ENCODE measurements around the gene LRRK1.

LRRK1 gene

DNA sequence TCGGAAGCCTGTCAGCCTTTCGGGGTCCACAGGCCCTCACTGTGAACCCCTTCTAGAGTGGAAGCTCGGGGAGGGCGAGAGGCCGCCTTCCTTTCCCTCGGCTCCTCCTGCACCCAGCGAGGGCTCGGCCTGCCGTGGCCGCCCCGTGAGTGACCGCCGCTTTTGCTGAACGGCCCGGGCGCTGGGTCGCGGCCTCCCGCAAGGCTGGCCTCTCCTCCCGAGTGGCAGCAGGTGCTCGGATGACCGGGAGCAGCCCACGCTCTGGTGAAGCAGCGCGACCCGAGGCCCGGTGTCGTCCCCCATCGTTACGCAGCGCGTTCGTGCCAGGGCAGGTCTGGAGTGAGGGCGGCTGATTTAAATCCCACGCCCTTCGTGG is 53.8 kb downstream of the LRRK1 start:
- DNase-seq (ENCODE audit: low spot score): no peak

DNA sequence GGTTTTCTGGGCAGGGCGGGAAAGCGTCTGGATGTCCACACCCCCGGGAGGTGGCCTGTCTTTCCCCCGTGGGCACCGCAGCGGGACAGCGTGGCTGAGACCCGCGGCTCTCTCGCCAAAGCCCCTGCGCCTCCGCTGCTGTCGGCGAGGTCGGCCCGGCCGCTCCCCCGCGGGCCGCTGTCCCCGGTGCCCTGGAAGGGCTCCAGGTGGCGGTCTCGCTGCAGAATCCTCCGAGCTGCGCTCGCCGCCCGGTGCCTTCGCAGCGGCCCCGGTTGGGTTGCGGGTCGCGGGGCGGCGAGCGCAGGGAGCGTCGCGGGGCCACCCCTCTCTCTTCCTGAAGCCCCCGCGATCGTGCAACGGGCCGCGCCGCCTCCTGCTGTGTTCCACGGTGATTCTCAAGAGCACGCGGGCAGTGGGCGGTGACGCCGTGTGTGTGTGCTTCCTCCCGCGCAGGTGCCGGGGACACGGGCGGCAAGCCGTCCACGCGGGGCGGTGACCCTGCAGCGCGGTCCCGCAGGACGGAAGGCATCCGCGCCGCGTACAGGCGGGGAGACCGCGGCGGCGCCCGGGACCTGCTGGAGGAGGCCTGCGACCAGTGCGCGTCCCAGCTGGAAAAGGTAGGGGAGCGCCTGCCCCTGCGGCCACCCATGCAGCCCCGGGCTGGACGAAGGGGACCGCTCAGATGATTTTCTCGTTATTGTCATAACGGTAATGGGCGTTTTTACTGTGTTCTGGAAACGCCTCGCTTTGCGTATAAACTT is 54.4 kb downstream of the LRRK1 start:
- DNase-seq (ENCODE audit: low spot score): no peak

DNA sequence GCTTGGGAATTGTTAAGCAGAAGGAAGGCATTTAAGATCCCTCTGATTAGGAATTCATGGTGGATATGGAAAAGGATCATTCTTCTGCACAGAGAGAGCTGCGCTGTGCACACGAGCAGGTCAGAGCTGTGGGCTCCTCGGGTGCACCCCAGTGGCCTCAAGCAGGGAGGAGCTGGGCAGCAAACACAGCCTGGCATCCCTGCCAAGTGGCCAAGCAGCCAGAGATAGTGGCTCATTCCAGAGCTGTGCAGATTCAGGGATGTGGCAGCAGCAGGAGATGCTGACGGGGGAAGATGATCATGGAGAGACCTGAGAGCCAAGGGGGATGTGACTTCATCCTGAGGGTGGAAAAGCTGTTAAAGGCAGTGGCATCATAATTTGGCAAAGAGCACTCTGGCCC is 55.9 kb downstream of the LRRK1 start:
- DNase-seq (ENCODE audit: low spot score): no peak

DNA sequence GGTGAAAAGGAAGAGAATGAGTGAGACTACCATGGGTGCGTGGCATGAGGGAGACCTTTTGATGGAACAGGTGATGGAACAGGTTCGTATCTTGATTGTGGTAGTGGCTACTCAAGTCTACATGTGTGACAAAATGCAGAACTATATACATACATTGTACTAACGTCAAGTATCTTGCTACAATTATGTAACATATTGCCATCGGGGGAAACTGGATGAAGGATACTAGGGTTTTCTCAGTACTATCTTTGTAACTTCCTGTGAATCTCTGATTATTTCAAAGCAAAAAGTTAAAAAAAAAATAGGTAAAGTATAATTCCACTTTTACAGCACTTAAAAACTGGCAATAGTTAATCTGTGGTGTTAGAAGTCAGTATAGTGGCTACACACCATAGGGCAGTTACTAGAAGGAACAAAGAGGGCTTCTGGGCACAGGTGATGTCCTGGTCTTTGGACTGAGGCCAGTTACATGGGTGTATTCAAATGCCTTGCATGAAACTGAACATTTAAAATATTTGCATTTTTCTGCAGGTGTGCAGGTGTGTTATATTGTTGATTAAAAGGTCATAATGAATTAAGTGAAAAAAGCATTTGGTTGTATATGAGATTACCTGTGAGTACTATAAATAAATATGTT is 61.4 kb downstream of the LRRK1 start:
- no peak for DNase-seq (ENCODE audit: low spot score)

DNA sequence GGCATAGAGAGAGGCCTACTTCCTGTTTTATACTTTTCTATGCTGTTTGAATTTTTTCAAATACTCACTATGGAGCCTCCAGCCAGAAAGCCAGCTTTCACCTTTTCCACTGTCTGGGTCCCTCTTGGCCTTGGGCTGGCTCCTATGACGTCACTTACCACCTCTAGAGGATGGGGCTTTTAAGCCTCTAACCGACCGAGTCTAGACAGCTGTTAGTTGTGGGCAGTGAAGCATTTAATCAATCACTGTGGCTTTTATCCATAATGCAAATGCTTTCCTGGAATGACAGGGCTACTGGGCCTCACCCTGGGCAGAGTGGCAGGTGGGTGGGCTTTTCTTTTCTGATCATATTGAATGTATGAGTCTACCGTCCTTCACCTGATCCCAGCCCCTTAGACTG is 61.9 kb downstream of the LRRK1 start:
- no peak for DNase-seq (ENCODE audit: low spot score)

DNA sequence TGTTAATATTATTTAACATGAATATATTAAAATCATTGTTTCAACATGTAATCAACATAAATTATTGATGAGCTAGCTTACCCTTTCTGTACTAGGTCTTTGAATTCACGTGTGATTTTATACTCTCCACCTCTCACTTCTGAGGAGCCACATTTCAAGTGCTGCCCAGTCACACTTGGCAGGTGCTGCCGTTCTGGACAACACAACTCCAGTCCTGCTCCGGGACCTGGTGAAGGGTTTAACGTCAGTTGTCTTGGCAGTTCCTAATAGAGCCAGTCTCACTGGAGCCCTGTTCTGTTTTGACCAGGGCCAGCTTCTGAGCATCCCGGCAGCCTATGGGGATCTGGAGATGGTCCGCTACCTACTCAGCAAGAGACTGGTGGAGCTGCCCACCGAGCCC is 64.1 kb downstream of the LRRK1 start:
- DNase-seq (ENCODE audit: low spot score): no peak

DNA sequence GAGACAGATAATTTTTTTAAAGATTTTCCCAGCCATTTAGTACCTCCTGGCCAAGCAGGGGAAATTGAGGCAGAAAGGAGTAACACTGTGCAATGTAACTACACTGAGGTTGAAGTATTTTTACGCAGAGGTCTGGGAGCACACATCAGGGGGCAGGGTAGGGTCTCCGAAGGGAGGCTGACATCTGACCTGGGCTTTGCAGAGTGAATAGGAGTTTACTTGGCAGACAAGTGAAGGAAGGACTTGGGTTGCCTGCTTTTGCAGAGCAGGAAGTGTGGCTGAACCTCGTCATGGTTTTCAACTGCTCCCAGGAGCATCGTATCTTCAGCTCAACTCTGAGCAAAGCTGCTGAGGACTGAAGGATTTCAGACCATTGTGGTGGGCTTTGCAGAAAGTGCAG is 66.2 kb downstream of the LRRK1 start:
- no peak for DNase-seq (ENCODE audit: low spot score)

DNA sequence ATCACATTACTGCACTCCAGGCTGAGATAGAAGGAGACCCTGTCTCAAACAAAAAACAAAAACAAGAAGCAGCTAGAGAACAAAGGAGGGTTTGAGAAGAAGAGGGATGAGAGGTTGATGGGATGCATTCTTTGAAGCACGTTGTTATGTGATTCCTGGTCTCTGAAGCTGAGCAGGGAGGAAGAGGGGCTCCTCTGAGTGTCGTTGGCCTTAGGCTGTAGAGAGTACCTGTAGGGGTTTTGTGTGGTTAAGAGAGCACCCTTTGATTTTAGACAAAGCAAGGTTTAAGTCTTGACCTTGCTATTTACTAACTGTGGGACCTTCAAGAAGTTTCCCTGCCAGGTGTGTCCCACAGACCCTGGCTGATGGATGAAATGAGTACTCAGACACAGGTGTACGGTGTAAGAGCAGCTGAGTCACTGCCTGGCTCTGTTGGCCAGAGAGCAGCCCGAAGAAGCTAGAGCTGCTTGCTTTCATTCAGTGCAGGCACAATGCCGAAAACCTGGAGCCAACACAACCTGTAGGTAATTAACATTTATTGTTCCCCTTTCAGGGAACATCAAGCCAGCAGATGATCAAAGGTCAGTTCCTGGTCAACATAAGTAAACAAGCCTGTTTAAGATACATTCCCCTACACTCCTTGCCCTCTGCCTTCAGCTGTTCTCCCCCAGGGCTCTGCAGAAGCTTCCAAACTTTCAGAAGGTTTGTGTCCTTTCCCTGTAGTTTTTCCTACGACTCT is 67.2 kb downstream of the LRRK1 start:
- DNase-seq (ENCODE audit: low spot score): no peak

DNA sequence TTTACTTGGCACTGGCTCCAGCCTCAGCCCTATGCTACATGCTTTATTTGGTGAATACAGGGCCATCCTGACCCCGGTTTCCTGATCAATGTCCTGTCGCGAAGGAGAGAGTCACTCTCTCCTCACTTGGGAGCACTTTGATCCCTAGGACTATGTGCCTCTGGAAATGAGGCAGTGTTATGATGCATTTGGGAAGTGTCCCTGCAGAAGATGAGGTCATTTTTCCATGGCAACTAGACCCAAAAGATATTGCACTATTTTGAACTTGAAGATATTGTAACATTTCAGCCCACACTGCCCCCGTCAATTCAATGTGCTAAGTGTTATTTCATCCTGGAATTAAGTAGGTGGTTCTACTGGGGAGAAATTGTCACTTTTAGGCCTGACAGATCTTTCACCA is 68.0 kb downstream of the LRRK1 start:
- no peak for DNase-seq (ENCODE audit: low spot score)

DNA sequence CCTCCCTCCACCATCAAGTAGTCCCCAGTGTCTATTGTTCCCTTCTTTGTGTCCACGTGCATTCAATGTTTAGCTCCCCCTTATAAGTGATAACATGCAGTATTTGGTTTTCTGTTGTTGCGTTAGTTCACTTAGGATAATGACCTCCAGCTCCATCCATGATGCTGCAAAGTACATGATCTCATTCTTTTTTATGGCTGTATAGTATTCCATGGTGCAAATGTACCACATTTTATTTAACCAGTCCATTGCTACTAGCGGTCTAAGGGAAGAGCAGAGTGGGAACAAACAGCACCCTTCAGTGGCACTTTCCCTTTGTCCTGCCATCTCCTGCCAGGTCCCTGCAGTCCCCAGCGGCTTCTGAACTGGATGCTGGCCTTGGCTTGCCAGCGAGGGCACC is 69.1 kb downstream of the LRRK1 start:
- DNase-seq (ENCODE audit: low spot score): no peak

DNA sequence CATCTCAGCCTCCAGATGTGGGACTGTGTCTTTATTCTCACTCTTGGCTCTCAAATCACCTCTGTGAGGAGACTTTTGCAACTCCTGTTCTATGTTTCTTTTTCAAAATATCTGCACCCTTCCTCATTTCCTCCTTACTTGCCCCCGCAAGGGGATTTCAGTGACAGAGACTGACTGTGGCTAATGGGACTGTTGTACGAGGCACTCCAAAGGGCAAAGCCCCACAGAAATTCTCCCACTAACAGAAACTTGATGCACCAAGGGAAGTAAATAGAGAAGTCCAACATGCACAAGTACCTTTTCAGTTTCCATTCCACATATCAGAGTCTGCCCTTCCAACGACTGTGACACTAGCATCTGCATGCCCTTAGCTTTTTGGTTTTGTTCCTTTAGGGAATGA is 69.7 kb downstream of the LRRK1 start:
- DNase-seq (ENCODE audit: low spot score): no peak

DNA sequence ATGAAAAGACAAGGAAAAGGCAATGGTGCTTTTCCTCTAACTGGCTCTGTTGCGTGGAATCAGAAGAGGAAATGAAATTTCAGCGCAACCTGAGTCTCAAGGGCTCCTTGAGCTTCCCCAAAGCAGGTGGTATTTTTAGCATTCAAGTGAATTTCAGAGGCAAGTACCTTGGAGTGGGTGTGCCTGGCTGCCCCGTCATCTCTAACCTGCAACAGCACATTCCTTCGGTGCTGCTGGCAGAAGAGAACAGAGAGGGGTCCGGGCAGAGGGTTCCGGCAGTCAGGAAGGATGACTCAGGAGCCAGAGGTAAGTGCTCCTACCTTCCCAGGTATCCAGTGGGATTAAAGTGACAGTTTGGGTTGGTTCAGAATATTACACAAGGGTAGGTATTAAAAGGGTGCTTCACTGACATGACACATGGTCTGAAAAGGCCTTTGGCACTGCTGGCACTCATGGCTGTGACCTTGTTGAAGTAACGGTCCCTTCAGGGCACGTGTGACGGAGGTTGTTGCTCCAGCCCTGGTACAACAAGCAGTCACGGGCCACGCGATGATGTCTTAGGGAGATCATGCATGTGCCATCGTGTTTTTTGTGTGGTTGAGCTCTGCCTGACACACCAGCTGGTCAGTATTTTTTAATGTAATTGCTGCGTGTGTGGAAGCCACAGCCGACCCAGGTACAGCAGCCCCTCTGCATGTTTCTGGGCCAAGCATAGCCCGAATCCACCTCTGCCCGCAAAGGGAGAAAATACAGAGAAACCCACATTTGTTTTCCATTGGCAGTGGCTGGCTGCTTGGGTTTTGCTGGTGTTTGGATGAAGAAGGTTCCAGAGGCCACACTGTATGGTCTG is 75.7 kb downstream of the LRRK1 start:
- DNase-seq (ENCODE audit: low spot score): no peak

DNA sequence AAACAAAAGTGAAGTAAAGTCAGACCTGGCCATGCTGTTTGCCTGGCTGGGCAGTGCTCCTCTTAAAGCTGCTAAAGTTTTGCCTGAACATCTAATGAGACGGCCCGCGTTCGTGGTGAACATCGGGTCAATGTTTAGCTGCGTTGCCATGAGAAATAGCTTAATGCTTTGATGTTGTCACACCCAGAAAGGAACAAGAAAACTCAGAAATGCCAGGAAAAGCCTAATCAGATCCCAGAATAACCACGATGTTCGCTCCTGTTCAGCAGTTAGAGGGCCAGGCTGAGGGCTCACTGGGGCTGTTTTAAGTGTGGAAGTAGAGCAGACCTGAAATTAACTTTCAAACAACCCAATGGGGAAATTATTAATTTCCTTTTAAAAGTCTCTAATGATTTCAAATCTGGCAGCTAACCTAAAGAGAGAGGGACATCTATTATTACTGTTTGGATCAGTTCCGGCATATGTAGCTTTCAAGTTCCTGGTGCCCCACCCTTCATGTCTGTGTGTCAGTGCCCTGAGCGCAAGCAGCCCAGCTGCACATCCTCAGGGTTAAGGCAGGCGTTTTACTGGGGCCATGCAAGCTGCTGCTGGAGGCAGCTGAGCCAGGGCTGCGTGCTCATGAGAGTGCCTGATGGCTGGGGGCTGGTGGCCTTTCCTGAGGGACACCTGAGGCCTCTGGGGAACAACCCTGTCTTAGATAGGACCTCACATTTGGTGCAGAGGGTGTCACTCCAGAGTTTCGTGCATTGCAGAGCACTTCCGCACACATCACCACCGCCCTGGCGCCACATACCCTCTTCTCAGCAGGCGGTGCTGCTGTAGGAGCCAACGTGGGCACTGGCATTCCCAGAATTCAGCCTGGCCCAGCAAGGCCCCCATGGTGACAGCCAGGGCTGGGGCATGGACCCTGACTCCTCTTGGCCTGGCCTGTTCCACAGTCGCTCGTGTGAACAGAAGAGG is 76.6 kb downstream of the LRRK1 start:
- no peak for DNase-seq (ENCODE audit: low spot score)

DNA sequence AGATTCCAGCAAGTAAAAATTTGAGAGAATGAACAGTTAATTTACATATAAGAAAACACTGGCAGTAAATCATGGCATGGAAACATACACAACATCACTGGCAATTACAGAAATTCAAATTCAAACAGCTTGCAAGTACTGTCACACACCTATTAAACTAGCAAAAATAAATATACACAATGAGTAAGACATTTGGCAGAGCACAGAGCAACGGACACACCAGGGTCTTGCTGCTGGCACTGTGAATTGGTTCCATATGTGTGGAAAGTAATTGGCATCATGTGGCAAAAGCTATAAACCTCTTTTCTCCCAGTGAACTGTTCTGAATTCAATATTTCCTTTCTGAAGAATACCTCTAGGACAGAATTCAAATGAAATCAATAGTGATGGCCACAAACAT is 78.3 kb downstream of the LRRK1 start:
- DNase-seq (ENCODE audit: low spot score): no peak

DNA sequence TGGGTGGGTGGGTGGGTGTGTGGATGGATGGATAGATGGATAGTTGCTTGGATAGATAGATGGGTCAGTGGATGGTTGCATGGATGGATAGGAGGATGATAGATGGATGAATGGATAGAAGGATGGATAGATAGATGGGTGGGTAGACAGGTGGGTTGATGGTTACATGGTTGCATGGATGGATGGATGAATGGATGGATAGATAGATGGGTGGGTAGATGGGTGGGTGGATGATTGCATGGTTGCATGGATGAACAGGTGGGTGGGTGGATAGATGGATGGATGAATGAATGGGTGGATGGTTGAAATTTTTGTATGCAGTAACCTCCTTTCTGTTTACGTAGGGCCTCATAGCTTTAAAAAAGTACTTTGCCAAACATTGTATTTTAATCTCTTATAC is 79.5 kb downstream of the LRRK1 start:
- DNase-seq (ENCODE audit: low spot score): no peak

DNA sequence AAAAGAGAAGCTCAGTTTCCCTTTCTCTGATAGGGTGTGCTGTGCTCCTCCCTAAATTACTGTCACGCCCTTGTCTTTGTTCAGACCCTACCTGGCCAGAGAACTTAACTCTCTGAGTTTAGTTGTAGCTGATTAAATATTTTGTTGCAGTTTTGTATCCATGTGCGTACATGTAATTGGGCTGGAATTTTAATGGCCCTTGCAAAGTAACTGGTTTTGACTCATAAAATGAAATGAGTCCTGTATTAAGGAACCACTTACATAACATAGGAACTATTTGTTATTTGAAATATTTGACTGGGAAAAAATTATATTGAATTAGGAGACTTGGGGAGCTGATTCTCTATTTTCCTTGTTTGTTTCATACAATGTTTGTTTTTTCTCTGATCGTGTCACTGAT is 80.2 kb downstream of the LRRK1 start:
- no peak for DNase-seq (ENCODE audit: low spot score)

DNA sequence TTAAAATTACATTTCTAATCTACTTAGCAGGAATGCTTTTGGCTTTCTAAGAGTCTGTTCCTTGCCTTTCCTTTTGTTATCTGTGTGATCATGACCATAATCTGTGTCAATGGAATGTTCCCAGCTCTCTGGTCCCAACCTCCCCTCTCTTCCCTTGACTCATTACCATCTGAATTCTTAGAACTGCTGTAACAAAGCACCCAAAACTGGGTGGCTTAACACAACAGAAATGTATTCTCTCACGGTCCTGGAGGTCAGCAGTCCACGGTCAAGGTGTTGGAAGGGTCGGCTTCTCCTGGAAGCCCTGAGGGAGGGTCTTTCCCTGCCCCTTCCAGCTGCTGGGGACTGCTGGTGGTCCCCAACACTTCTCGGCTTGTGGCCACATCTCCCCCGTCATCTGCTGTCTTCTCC is 81.1 kb downstream of the LRRK1 start:
- no peak for DNase-seq (ENCODE audit: low spot score)

DNA sequence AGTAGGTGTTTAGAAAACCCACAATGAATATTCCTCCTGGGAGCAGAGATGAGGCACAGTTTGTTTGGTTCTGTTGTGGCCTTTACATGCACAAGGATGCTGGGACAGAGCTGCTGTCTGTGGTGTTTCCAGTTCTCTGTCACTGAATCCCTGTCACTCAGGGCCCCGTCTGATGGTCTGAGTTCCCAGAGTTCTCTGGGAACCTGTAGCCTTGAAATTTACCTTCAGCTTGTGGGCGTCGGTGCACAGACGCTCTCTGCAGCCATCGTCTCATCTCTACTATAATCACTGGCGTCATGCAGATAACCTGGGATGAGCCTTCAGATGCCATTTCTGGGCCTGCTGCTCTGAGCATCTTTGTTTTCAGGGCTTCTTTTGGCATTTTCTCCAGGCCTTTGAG is 81.9 kb downstream of the LRRK1 start:
- no peak for DNase-seq (ENCODE audit: low spot score)

DNA sequence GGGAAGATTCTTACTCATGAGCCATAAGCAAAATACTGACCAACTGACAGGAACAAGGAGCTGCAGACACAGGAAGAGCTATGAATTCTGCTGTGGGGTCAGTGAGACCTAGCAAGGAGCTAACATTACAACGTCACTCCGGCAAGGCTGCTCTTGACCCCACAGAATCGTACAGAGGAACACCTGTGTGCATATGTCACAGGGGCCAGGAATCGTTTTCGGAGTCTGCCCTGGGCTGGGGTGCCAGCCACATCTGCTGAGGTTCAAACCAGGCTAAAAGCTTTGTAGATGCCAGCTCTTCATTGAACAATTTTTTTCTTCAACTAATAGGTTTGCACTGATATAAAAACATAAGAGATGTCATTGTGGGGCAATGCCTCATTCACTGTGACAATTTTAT is 82.6 kb downstream of the LRRK1 start:
- no peak for DNase-seq (ENCODE audit: low spot score)

DNA sequence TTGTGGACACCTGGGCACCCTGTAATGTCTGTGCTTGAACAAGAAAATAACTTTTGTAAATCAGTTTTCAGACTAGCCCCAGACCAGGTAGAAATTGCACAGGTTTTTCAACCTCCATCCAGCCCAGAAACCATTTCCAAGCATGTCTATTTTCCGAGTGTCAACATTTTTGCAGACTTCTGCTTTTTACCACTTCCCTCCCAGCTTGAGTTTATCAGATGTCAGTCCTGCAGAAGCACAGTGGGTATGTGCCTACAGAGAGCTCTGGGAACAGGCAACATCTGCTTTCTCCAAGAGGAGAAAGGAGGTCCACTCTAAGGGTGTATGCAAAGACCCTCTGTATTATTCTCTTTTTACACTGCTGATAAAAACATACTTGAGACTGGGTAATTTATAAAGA is 83.9 kb downstream of the LRRK1 start:
- DNase-seq (ENCODE audit: low spot score): no peak

DNA sequence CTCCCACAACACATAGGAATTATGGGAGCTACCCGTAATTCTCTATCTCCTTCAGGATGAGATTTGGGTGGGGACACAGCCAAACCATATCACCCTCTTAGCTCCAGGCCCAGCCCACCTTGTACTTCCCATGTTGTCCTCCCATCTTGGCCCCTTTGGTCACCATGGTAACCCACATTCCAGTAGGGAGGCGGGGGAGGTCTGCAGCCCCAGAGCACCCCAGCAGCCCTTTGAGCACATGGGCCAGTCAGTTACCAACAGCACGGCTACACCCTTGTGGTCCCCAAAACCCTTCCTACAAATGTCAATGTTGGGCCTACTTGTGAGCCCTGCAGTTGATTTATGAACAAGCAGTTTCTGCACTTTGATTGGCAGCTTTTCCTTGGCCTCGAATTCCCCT is 84.5 kb downstream of the LRRK1 start:
- DNase-seq (ENCODE audit: low spot score): no peak

All from hematopoietic multipotent progenitor cell treated with erythropoietin and hydrocortisone succinate and interleukin-3 and kit ligand, for 17 days (in vitro differentiated cells).